GM10847 (cell line): ENCODE measurements around the gene IL32.

Experiments used
- POLR2A ChIP-seq: IDR thresholded peaks from 2 replicates; pipeline ENCODE4 v1.6.1; 2011; ENCODE audit not compliant: insufficient read length; ENCODE audit errors: extremely low read depth

The IL32 gene

GRCh38 chr16:3038256-3038655, 27.2 kb upstream of the IL32 start:
- TF ChIP-seq POLR2A = no peak

DNA sequence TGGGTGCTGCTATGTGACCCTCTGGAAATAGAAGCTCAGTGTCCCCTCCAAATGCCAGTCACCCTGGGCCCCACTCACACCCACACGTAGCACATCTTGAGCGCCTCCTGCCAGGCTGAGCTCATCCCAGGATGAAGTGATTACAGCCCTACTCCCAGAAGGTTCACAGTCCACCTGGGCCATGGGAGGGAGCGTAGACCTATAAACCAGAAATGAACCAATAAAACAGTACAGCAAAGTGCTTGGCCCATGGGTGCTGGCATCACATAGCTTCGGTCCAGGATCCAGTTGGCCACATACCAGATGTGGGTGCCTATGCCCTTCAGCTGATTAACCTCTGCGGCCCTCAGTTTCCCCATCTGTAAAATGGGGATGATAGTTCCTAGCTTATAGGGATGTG, 26.5 kb upstream of the IL32 start:
- no peak for TF ChIP-seq POLR2A

DNA sequence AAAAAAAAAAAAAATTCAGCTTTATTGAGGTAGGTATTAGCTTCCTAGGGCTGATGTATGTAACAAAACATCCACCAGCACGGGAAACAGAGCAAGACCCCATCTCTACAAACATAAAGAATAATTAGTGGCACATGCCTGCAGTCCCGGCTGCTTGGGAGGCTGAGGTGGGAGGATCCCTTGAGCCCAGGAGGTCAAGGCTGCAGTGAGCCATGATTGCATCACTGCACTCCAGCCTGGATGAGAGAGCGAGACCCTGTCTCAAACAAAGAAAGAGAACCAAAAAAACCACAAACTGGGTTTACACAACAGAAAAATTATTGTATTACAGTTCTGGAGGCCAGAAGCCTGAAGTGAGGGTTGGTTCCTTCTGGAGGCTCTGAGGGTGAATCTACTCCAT, 23.1 kb upstream of the IL32 start:
- no peak for TF ChIP-seq POLR2A

DNA sequence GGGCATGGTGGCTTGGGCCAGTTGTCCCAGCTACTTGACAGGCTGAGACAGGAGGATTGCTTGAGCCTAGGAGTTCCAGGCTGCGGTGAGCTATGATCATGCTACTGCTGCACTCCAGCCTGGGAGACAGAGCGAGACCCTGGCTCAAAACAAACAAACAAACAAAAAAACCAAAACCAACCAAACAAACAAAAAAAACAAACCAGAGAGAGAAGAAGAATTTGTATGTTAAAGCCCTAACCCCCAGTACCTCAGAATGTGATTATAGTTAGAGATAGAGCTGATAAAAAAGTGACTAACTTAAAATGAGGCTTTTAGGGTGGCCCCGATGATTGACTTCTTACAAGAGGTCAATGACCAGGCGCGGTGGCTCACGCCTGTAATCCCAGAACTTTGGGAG, 20.7 kb upstream of the IL32 start:
- no peak for TF ChIP-seq POLR2A

DNA sequence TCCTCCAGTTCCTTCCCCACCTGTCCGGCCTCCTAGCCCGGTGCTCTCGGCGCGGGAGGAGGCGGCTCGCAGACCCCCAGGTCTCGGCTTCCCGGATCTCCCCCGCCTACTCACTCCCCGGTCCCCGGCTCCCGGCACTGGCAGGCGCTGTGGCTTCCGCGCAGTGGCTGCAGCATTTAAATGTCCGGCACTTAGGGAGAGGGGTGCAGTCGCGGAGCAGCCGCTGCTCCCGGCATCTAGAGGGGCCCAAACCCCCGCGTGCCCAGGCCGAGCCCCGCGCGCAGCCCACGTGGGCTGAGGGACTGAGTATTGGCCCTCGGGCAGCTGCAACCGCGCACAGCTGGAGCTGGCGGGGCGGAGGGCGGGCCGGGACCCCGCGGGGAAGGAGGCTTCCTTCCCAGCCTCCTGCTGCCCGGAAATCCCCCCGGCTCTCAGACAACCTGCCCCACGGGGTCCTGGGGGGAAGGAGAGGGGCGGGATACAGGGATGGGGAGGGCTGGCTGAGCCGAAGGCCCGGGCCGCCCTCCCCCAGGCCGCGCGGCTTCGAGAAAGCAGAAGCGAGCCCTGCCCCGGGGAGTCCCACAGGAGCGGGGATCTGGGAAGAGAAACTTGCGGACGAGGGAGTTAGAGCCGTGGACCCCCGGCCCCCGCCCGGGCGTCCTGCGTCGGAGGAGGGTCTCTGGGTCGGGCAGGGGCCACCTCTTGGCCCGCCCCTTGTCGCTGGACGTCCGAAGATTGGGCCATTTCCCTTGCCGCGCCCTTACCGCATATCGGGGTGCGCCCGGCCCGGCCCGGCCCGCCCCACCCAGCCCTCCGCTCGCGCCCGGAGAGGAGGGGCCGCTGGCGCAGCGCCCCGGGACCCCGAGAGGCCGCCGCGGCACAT, 19.4 kb upstream of the IL32 start, which contains the start of gene MMP25:
TSS of gene MMP25 (plus strand) at position 804 of the 883 bp plus-strand sequence. CDS start 357 bp downstream, outside the sequence.
- TF ChIP-seq POLR2A = no peak

DNA sequence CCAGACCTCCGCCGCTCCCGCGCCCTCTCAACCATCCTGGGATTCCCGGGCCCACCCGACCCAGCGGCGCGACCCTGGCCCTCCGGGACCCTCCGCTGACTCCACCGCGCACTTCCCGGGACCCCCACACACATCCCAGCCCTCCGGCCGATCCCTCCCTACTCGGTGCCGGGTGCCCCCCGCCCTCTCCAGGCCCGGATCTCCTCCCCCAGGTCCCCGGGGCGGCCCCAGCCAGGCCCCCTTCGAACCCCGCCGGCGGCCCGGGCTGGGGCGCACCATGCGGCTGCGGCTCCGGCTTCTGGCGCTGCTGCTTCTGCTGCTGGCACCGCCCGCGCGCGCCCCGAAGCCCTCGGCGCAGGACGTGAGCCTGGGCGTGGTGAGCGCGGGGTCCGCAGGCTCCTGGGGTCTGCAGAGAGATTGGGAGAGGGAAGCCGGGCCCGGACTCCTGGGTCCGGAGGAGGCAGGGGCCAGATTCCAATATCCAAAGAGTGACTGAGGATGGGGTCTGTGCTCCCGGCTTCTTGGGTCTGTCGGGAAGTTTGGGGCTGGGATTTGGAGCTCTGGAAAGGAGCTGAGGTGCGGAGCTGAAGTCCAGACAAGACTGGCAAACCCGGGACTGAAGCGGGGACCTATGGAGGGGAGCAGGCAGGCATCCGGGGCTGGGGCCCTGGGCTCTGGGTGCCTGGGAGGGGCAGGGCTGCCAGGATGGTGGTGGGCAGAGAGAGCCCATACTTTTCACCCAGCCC, 18.6 kb upstream of the IL32 start:
- TF ChIP-seq POLR2A = no peak

- no peak for TF ChIP-seq POLR2A
These were observed 18.1 kb upstream of the IL32 start for GRCh38 chr16:3047387-3047720.

- TF ChIP-seq POLR2A = no peak
These were observed 15.4 kb upstream of the IL32 start for GRCh38 chr16:3049921-3050481.

- TF ChIP-seq POLR2A = no peak
These were observed 15.0 kb upstream of the IL32 start for GRCh38 chr16:3050487-3050886.

DNA sequence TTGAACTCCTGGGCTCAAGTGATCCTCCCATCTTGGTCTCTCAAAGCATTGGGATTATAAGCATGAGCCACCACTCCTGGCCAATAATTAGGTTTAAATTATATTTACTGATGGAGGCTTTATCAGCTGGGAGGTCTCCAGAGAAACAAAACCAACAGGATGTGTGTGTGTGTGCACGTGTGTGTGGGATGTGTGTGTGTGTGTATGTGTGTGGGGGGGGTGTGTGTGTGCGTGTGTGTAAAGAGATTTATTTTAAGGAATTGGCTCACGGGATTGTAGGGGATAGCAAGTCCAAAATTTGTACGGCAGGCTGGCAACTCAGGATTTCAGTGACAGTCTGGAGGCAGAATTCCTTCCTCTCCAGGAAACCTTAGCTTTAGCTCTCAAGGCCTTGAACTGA, 14.4 kb upstream of the IL32 start:
- no peak for TF ChIP-seq POLR2A

DNA sequence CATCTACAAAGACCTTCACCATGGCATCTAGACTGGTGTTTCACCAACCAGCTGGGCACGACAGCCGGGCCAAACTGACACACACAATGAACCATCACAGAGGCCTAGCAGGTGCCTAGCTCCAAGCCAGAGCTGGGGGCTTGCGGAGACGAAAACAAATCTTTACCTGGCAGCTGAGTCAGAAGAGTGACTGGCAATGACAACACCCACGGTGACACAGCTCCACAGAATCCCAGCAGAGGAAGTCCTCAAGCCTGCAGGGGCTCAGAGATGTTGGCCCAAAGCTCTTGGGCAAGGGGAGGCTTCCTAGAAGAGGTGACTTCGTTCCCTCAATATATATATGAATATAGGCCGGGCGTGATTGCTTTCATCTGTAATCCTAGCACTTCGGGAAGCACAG, 13.9 kb upstream of the IL32 start:
- TF ChIP-seq POLR2A = no peak

- TF ChIP-seq POLR2A = no peak
These were observed 10.3 kb upstream of the IL32 start for GRCh38 chr16:3054965-3055733.

- TF ChIP-seq POLR2A = no peak
These were observed 8.9 kb upstream of the IL32 start for GRCh38 chr16:3056336-3057180.
